HG03066 (cell line): ENCODE data around the gene NSMF.

Experiments used
- ATAC-seq: cut with Tn5 transposase; IDR thresholded peaks from one replicate; pipeline ENCODE4 v1.9.1; 2021; ENCODE audit warnings: low read depth; ENCODE audit not compliant: unreplicated experiment

Gene NSMF

DNA sequence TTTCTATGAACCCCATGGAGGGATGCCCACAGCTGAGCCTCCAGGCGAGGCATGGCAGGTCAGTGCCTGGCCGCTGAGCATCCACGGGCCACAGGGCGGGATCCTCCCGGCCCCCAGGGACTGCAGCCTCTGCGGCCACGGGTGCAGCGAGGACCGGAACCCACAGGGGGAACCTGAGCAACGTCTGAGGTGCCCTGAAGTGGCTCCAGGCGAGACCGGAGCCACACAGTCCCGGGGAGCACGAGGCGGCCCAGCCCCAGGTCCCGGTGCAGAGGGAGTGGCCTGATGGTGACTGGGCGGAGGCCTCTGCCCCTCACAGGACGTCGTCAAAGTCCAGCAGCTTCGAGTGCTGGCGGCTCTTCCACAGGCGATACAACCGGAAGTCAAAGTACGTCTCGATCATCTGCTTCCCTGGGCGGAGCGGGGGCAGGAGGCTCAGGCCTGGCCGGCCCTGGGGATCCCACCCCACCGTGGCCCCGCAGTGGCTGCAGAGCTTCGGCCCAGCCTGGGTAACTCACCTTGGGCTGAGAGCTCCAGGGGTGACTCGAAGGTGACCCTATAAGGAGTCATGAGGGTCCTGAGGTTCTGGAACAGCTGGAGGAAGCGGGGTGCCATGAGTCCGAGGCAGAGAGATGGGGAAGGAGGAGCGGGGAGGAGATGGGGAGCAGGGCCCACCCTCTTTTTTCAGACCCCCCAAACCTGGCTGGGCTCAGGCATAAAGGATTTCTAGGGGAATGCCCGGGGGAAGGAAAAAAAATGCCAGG lies 9.9 kb downstream of the NSMF start:
- no peak for ATAC-seq

GRCh38 chr9:137448602-137448962 lies 10.6 kb downstream of the NSMF start:
- ATAC-seq, result no peak

- no peak for ATAC-seq
These were observed 11.2 kb downstream of the NSMF start for GRCh38 chr9:137447722-137448601.

GRCh38 chr9:137446851-137447471 lies 12.2 kb downstream of the NSMF start:
- ATAC-seq, result no peak

DNA sequence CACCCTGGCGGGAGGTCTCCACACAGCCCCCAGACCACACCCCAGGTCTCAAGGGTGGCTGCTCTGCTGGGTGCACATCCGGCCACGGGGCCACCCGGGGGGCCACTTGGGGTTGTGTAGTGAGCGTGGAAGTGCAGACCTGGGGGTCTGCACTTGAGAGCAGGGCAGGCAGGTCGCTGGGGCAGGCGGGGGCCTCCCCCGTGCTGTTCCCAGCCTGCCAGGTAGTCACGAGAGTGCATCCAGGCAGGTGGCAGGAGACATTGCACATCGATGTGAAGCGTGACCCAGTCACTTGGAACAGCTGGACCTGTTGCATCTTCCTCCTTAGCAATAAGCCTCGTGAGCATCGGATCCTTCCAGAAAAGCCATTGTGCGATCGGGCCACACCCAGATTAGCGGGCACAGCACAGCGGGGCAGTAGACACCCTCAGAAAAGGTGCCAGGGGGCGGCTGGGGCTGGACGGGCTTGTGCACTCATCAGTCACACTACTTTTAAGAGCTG lies 13.2 kb downstream of the NSMF start:
- ATAC-seq, result no peak

GRCh38 chr9:137445275-137445807 lies 13.8 kb downstream of the NSMF start:
- peak; percentile 57 for ATAC-seq

- ATAC-seq, result no peak
These were observed 14.9 kb downstream of the NSMF start for GRCh38 chr9:137444106-137444790.

DNA sequence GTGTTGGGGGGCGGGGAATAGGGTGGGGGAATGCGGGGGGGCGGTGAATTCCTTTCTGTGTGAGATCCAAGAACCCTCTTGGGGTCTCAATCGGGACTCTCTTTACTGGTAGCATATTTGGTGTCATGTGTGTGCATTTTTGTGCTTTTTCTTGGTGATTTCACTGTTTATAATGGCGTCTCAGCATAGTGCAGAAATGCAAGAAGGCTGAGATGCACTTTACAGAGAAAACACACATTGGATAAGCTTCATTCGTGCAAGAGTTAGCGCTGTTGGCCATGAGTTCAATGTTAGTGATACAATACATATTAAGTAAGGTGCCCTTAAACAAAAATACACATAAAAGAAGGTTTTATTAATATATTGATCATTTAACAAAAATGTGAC lies 17.2 kb downstream of the NSMF start:
- ATAC-seq, result no peak

DNA sequence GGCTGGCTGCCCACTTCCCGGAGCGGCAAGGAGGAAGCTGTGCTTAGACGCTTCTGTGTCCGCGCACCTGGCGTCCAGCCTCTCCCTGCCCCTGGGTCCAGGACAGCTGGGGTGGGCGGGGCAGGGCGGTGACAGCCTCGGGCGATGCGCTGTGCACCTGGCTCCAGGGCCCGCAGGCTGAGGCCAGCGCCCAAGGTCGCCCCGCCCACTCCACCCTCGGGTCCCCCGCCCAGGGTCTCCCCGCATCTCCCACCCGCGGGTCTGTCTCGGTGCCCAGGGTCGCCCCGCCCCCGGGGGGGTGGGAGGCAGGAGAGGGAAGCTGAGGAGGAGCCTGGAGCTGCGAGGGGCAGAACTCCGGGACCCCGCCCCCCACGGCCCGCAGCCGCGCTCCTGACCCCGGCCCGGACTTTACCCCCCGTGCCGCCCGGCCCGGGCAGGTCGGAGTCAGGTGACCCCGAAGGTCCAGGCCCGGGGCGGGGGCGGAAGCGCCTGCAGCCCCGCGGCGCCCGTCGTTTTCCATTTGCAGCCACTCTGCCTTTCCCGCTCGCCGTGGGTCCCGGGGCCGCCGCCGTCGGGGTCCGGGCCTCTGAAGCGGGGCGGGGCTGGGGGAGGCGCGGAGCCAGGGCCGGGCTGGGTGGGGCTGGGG lies 17.7 kb downstream of the NSMF start, which contains the start of gene ENTPD8:
ENTPD8 (minus strand) TSS at position 69 of the 646 bp plus-strand sequence. CDS start 3,072 bp downstream, outside the sequence.
- ATAC-seq, result no peak

DNA sequence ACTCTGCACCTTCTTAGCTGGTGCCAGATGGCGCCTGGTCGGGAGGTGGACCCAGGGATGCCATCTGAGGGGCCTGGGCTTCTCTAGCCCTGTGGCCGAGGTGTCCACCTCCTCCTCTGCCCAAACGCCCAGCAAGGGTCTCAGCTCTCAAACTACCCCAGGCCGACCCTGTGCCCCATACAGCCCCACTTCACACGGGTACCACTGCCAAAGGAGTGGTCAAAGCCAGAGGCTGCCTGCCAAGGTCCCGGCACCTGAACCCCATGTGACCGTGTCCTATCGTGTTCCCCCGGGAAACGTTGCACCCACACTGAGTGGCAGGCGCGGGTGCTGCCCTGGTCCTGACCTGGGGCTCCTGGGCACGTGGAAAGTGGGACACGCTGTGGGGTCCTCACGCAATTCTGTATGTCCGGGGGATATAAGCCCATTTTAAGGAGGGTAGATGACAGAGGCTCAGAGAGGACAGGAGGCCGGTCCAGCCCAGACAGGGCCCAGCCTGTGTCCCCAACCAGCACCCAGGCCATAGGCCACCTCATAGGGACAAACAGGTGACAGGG lies 19.9 kb downstream of the NSMF start:
- no peak for ATAC-seq

- ATAC-seq, result no peak
These were observed 20.5 kb downstream of the NSMF start for GRCh38 chr9:137438591-137439157.

- no peak for ATAC-seq
These were observed 21.2 kb downstream of the NSMF start for GRCh38 chr9:137437691-137438590.

DNA sequence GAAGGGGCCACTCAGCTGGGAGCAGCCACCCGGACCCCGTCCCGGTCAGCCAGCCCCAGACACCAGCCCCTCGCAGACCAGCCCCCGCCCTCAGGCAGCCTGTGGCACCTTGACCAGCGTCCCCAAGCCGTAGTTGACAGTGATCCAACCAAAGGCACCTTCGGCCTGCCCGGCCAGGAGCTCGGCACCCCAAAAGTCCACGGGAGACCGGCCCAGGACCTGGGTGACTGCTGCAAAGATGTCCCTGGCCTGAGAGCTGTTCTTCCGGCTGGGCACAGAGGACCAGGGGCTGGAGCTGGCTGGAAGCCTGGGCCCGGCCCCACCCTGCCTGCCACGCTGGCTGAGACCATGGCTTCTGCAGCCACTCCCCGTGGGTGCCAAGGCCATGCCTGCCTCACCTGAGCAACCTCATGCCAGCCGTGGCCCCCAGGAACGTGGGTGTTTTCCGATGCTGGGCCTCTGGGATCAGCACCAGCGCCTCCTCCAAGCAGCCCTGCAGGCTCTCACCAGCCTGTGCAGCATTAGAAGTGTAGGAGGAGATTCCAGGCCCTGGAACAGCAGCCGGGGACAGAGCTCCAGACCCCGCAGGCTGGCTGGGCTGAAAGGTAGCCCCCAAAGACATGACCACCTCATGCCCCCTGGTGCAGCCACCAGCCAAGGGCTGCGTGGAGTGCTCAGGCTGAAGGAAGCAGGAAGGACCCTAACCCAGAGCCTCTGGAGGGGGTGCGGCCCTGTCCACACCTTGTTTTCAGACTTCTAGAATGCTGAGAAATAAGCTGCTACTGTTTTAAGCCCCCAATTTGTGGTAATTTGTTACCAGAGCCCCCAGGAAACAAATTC lies 22.2 kb downstream of the NSMF start:
- no peak for ATAC-seq

- ATAC-seq, result no peak
These were observed 23.0 kb downstream of the NSMF start for GRCh38 chr9:137435980-137436760.

DNA sequence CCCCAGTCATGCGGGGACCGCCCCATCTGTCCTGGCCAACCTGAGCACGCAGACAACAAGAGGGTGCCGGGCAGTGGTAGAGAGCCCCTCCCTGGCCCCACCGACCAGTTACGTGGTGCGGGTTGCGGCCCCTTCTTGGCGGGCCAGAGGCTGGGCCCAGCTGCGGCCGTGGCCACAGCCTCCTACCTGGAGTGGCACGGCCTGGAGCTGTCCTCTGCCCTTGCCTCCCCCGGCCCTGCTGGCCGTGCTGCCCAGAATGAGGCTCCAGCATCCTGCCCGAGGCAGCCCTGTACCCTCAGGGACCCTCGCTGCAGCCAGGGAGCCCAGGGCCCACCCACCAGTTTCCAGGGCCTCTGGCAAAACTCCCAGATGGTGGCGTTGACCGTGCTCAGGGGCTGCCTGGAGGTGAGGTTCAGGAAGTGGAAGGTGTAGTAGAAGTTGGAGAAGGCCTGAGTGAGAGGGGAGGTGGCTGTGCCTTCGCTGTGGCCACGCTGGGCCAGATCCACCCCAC lies 23.7 kb downstream of the NSMF start:
- ATAC-seq, result no peak
